ENCODE measurements around the gene RERE.

RERE gene

DNA sequence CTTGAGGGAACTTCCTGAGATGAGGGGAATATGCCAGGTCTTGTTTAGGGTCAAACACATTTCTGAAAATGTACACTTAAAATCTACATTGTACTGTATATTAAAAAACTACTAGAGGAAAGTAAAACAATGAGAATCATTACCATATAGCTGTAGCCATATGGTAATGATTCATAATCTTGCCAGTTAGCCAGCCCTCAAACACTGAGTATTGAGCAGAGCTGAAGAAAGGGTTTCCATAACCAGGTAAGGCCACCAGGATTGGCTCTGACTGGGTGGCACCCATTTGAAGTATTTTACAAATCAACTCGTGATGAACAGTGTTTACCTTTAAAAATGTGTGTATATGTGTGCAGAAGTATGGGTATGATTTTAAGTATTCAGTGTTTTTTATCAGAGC, 272.8 kb downstream of the RERE start:
- no peak for DNase-seq (ENCODE audit: low read depth in 2 of 2)

DNA sequence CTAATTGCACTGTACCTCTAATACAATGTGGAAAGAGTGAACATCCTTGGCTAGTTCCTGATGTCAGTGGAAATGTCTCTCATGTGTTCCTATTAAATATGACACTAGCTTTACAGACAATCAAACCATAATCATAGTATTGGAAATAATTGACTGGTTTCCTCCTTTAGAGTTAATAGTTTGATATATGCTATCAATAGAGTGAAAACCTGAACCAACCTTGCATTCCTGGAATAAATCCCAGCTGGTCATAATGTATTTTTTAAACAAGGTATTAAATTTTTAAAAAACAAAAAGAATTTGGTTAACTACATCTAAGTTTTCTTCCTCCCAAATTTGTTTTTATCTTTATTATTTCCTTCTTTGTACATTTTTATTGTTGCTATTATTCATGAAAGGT, 273.5 kb downstream of the RERE start:
- DNase-seq (ENCODE audit: low read depth in 2 of 2) = no peak

DNA sequence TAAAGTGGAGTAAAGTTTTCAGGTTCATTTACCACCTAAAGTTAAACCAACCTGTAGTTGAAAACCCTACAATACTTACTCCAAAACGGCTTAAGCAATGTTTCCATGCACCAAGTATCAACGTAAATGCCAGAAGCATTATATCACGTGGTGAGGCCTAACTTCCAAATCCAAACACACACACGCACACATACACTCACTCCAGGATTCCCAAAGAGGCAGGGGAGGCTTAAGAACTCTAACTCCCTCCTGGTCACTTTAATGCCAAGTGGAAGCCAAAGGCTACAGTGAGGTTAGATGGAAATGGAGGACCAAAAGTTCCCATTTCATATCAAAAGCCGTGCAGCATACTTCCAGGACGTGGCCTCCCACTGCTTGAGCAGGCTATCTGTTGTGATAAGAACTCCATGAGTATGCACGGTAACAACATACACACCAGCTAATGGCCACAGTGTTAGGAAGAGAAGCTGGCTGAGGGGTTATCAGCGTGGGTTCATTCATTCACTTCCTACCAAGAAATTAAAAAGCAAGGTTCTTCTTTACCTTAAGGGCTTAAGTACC, 275.4 kb downstream of the RERE start:
- DNase-seq (ENCODE audit: low read depth in 2 of 2) = no peak

DNA sequence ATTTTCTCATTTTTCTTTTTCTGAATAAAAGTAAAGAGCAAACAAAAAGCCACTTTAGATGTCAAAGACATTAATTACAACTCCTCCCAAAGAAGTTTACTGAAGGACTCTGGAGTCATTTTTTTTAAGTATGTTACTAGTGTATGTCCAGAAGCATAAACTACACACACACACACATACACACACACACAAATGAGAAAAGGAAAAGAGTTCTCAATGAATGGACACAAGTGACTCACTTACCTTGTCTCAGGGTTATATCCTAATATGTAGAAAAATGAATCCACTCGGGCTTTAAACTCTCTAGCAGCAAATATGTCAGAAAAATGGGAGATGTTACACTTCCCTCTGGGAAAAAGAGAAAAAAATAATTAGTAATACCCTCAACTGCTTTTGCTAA, 276.5 kb downstream of the RERE start:
- no peak for DNase-seq (ENCODE audit: low read depth in 2 of 2)

DNA sequence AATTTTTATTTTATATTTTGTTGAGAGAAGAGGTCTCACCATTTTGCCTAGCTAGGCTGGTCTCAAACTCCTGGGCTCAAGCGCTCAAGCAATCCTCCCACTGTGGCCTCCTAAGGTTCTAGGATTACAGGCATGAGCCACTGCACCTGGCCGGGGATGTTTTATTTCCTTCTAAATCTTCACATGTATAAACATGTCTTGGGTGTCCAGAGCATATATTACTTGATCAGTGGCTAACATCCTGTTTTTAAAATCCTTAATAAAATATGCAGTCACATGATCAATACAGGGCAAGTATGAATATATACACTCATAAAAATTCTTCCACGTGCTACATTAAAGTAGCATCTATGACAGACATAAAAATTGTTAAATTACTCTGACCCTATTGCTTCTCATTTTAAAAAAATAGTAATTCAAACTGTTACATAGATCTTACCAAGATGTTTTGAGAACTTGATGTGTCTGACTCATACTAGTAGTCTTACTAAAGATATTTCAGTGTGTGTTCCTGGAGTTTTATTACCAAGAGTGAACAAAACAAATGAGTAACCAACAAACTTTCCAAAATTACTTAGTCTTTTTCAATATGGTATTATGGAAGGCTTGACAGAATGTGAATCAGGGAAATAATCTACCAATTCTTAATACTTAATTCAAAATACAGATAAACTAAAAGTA, 277.0 kb downstream of the RERE start:
- no peak for DNase-seq (ENCODE audit: low read depth in 2 of 2)

DNA sequence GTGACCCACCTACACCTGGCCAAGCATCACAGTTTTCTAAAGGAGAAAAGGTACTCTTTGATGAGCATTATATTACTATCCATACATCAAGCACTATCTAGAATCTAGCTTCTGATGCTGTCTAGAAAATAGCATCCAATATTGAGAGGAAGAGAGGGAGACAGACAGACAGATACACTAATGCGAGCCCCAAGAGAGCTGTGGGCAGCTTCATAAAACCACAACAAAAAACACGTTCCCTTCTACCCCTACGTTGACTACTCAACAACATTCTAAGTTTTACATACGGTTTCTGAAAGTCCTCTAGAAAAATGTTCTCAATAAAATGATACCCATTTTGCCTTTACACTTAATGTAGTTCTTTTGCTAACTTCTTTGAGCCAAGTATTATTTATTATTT, 277.8 kb downstream of the RERE start:
- DNase-seq (ENCODE audit: low read depth in 2 of 2) = no peak

DNA sequence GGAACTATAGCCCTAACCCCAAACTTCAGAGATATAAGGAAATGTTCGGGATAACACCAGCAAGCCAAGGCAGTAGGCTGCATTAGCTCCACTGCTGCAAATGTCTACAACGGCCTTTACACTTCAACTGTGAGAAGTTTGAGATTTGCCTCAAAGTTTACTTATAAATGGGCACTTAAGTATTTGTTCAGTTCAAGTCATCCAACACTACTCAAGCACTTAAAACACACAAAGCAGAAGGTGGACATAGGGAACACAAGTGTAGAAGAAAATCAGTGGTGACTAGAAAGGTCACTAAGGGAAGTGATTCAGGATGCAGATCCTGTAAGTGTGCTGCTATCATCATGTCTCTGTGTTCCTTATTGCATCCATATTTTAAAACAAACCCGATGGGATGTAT, 278.9 kb downstream of the RERE start:
- no peak for DNase-seq (ENCODE audit: low read depth in 2 of 2)

DNA sequence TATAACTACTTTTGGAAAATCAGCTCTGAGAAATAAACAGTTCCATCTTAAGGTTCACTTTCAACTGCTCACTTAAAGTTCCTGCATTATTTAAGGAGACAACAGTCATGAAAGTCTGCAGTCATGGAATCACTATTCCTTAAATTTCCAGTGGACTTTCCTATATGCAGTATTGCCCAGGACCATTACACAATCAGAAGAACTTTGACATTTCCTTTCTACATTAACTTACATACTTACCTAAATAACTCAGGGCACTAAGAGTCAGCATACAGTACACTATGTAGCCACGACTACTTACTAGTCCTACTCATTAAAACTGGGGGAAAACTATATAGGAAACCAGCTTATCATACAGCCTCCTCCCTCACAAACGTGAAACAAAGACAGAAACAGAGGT, 279.4 kb downstream of the RERE start:
- no peak for DNase-seq (ENCODE audit: low read depth in 2 of 2)

DNA sequence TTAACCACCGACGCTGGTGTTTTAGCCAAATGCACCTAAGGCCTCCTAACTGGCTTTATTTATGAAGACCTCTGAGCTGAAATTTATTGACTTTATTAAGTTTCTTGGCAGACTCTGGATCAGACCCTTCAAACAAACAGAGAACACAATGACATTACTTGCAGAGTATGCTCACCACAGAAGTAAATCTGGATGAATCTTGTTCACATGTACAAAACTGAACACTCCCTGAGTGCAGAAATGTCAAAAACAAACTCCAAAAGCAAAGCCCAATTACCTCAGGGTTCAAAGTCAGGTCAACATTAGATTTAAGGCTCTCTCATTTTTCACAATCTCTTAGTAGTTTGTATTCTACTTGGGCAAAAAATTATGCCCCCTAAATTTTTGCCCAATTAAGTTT, 280.9 kb downstream of the RERE start:
- DNase-seq (ENCODE audit: low read depth in 2 of 2) = no peak

DNA sequence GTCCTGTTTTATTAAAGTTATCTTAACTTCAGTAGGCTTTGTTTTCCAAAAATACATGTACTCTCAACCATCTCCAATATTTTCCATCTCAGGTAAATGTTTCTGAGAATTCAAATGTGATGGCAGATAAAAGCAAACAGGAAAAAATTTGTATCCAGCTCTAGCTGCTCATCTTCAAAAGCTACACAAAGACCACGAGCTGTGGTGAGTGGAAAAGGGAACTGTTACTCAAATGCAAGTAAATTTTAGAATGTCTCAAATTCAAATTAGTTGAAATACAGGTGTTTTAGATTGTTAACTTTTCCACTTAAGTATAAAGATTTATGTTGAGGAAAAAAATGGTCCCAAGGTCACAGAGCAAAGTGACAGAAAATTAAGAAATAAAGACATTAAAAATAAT, 283.5 kb downstream of the RERE start:
- no peak for DNase-seq (ENCODE audit: low read depth in 2 of 2)

DNA sequence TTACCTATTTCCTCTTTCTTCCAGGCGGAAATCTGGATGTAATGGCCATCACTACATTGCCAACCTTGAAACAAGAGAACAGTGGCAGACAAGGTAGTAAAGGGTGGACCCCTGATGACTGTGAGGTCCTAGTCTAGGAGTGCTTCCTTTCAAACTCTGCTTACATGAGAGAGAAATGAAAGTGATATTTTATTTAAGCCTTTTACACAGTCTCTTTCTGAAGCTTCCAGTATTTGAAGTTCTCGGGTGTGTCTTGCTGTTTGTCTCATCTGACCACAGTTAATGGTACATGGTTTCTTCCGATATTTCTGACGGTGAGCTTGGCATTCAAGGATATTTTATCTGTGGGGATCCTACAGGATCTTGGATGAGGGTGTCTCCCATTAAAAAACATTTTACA, 284.3 kb downstream of the RERE start:
- no peak for DNase-seq (ENCODE audit: low read depth in 2 of 2)

DNA sequence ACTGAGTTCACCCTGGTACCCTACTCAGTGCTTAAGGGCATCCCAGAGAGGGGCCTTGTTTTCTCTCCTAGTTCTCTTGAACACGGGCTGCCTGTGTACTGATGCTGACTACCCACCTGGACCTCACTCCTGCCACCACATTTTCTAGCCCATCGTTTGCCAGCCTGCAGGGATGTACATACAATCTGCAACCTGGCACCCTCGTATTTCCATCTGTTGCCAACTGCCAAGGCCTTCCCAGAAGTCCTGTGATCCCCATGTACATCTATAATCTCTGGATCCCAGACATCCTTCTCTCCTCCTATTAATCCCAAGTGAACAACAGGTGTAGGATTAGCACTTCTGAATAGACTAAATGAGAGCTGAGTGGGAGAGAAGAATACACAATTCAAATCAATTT, 287.5 kb downstream of the RERE start:
- no peak for DNase-seq (ENCODE audit: low read depth in 2 of 2)

DNA sequence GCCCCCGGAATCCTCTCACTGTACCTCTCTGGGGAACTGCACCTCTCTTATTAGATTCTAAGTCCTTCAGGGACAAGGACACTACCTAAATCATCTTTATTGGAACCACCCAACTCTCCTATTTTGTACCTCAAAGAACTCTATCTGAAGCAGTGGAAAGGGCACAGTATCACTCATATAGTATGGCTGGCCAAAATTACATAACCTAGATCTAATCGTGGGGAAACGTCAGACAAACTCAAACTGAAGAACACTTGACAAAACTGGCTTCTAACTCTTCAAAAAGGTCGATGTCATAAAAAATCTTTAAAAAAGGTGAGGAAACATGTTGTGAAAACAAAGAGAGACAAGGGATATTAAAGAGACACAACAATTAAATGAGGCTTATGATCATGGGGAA, 289.5 kb downstream of the RERE start:
- no peak for DNase-seq (ENCODE audit: low read depth in 2 of 2)

DNA sequence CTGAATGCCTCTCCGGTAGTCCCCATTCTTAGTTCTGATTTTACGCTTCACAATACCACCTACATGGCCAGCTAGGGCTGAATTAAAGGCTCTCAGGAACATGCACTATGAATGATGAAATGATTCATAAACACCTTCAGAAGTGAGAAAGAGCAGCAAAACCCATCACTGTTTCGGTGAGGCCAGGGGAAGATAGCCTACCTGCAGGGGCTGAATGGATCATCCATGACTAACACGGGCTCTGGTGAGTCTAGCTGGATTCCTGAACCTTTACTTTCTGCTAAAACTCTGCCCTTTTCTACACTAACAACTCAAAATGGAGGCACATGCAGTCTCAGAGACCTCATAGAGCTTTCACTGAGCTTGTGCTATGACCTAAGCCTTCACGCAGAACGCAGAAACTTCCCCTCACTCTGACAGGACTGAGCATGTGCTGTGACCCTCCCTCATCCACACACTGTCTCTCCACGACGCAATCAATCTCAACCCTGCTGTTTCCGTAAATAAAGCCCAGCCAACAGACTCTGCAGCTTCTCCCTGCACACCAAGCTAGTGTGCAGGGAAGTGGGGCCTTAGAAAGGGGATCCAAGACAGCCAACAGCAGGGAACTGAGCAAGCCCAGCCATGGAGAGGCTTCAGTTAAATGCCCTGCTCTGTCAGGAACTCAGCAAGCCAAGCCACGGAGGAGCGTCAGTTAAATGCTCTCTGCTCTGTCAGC, 291.7 kb downstream of the RERE start:
- DNase-seq (ENCODE audit: low read depth in 2 of 2) = peak; percentile 14

DNA sequence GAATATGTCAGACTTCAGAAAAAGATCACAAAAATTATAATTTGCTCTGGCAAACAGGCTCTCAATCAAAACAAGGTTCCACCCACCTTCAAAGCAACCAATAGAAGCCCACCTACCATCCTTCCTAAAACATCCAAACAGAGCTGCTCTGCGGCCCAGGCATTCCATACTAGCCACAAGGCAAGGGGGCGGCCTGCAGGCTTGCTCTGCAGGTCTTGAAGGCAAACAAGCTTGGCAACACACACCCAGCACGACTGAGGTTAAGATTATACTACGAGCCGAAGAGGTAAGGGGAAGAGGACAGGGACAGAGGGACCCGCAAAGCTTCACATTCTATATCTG, 292.3 kb downstream of the RERE start:
- no peak for DNase-seq (ENCODE audit: low read depth in 2 of 2)

DNA sequence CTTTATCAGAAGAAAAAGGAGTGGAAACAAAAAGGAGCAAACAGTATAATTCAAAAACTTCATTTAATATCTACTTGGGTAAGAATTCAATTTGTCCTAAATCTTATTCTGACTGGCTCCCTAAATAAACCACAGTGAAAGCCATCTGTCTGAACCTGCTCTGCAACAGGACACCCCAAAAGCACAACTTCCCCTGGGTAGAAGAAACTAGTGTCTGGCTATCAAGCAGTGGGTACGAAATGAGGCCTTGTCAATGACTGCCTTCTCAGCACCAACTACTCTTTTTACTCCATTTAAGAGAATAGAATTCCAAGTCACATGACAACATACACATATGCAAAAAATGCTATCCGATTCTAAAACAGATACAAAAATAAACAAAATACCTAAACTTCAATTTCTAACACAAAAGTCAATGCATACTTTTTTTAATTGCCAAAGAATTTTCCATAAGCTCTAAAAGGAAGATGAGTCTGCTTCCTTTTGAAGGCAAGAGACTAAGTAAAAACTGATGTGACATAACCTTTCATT, 292.7 kb downstream of the RERE start:
- DNase-seq (ENCODE audit: low read depth in 2 of 2) = no peak

DNA sequence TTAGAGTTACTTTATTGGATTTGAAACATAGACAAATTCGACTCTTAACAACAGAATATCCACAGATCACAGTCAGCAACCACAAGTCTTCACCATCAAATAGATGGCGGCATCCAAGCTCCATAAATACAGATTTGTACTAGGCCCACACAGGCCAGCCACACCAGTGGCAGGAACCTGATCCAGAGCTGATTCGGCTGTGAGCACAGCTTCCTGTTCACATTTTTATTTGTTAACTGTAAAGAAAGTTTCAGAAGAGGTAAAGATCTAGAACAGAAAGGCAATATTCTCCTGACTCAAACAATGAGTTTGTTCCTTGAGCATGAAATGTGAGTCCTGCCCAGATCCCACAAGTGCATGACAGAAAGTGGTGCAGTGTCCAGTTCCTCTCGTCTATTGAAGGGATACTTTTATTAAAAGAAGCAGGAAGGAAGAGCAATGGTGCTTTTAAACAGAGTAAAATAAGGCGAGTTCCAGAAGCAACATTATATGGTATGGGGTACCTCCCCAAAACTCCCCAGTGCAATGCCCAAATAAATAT, 293.7 kb downstream of the RERE start:
- no peak for DNase-seq (ENCODE audit: low read depth in 2 of 2)

DNA sequence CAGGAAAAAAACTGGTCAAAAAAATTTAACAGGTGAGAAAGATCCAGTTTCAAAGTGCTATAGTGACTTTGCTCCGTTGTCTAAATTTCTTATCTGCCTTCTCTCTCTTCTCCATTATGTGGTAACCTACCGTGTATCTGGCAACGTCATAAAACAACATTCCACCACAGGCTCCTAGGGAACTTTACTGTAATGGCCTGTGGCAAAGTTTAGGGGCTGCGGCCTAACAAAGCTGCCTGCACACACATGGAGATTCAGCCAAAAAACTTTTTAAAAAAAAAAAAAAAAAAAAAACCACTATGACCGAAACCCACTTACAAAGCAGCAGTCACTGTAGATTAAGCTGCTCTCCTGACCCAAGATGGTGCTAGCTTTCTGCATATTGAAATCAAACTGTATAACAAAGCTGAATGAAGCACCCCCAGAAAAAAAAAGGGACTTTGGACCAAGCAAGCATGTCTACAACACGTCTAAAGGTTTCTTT, 296.9 kb downstream of the RERE start:
- no peak for DNase-seq (ENCODE audit: low read depth in 2 of 2)

DNA sequence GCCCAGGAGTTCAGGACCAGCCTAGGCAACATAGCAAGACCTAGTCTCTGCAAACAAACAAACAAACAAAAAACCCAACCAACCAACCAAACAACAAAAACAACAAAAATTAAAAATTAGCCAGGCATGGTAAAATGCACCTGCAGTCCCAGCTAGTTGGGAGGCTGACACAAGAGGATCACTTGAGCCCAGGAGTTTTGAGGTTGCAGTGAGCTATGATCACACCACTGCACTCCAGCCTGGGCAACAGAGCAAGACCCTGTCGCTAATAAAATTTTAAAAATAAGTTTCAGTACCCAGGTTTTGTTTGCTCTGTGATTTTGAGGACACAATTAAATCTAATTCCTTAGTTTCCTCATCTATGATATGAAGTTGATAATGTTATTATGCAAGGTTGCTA, 298.3 kb downstream of the RERE start:
- DNase-seq (ENCODE audit: low read depth in 2 of 2) = no peak

DNA sequence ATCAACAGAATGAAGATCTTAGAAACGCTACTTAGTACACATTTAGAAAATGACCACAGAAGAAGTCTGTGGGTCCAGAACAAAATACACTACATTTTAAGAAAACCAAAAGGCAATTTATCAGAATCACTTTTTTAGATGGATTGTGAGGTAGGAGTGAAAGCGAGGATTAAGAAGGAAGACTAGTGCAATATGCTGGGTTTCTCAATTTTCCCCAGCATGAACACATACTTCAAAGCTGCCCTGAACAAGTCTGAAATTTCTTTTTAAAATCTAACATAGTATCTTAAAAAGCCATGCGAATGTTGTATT, 299.0 kb downstream of the RERE start:
- DNase-seq (ENCODE audit: low read depth in 2 of 2) = no peak

DNA sequence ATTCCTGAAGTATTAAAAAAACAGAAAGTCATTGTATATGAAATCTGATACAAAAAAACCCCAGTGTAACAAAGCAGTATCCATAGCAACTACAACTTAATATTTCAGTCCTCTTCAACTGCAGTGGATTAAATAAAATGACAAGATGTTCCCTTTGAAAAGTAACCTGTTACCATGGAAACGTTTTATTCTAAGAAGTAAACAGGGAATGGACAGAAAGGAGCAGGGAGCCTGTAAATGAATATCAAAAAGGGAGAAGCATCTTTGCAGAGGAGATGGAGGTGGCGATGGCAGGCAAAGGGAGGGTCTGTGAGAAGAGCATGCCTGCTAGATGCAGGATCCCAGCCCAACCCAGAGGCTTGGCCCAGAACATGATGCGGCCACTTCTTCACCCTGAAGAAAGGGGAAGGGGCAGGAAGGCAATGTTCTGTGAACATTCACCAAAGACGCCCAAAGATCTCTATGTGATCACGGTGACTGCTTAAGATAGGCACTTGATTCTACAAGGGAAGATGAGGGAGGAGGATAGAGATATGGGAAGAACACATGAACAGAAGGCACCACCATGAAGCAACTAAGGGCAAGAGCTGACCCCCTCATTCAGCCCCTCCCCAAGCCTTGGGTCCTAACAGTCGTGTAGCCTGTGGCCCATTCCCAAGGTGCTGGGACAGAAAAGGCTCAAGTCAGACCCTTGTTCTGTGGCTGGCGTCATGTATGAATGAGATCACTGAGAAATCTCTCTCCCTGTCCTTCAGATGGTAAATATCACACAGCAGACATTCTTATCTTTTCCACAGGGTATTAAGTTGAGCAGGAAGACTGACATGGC, 299.6 kb downstream of the RERE start:
- no peak for DNase-seq (ENCODE audit: low read depth in 2 of 2)
